ENCODE measurements around the gene FOXS1. TPM values are rescaled to one million over a fixed set of nuclear protein-coding genes. Genes with fewer than 3 reads are reported as not detected.

FOXS1 gene
- total and polyA plus RNA-seq, 2 experiments from 2014 or later: 0.26 TPM; not detected in 1

GRCh38 chr20:31833931-31834521, 11.4 kb downstream of the FOXS1 start:
- H3K9me3 Mint-ChIP-seq: peaks cover 21% of the 10 kb centered on the region
- Histone ChIP-seq H3K4me2 (no peak overlapping the region), H3K27ac (ENCODE audit: low read depth) (no peak overlapping the region), H3F3A (replicated peaks; ENCODE audit: low read depth) (0 out of 2 replicates have a peak, but pooled peaks cover 4% of the 10 kb centered on the region), H3K4me3 (no peak overlapping the region), H3K36me3 (ENCODE audit: insufficient read depth) (no peaks in the 10 kb centered on the region), H3K79me2 (replicated peaks; ENCODE audit: insufficient read depth) (no peaks in the 10 kb centered on the region), H4K20me1 (replicated peaks; ENCODE audit: insufficient read depth) (no peaks in the 10 kb centered on the region), H3K9me2 (ENCODE audit: insufficient read depth) (no peaks in the 10 kb centered on the region; the same call in 1 of the 2 replicates), H3K4me1 (ENCODE audit: insufficient read depth) (no peaks in the 10 kb centered on the region; the same call in 1 of the 2 replicates), H3K27me3 (ENCODE audit: insufficient read depth) (no peaks in the 10 kb centered on the region), H2AFZ (peak overlapping the region; percentile 95)
- ATAC-seq (peak; percentile 16), DNase-seq (ENCODE audit: low spot score) (no peak)
- H3K4me1 Mint-ChIP-seq: peaks cover 6% of the 10 kb centered on the region
- no peak for TF ChIP-seq POLR2AphosphoS5 (IDR thresholded peaks at IDR 0.05; ENCODE audit: low read depth)
- no peak for TF ChIP-seq STAT1 (IDR thresholded peaks at IDR 0.05; ENCODE audit: unreplicated experiment)
- TF ChIP-seq CTCF (conservative IDR thresholded peaks at IDR 0.05; ENCODE audit: low read depth in 2 of 2): no peak
- TF ChIP-seq ETS1 (IDR thresholded peaks at IDR 0.05): no peak
- TF ChIP-seq ZNF114 (CRISPR knock-in tag; IDR thresholded peaks at IDR 0.05): no peak
- no peak for TF ChIP-seq EZH2 (IDR thresholded peaks at IDR 0.05; ENCODE audit: low read depth, unreplicated experiment)
- TF ChIP-seq NANOG (IDR thresholded peaks at IDR 0.05; ENCODE audit: borderline replicate concordance): no peak
- TF ChIP-seq CREB1 (CRISPR knock-in tag; IDR thresholded peaks at IDR 0.05; ENCODE audit: low read depth): no peak
- no peak for TF ChIP-seq ZNF331 (CRISPR knock-in tag; IDR thresholded peaks at IDR 0.05; ENCODE audit: low read depth)
- no peak for TF ChIP-seq ZNF462 (CRISPR knock-in tag; IDR thresholded peaks at IDR 0.05)
- TF ChIP-seq EZH2phosphoT487 (IDR thresholded peaks at IDR 0.05; ENCODE audit: unreplicated experiment): no peak
- TF ChIP-seq JUNB (IDR thresholded peaks at IDR 0.05; ENCODE audit: unreplicated experiment): no peak
- no peak for TF ChIP-seq REST (IDR thresholded peaks at IDR 0.05; ENCODE audit: unreplicated experiment)
- H3K27ac Mint-ChIP-seq: no peak overlapping the region
- no peaks in the 10 kb centered on the region; the same call in 2 of the 3 replicates for H3K36me3 Mint-ChIP-seq (ENCODE audit: low read depth)
- H3K27me3 Mint-ChIP-seq (ENCODE audit: insufficient read depth, low read depth, poor library complexity): peaks cover 22% of the 10 kb centered on the region
- no peak overlapping the region for H3K4me3 Mint-ChIP-seq
